ENCODE data around the gene USP50. TPM values are rescaled to one million over a fixed set of nuclear protein-coding genes. Genes with fewer than 3 reads are reported as not detected.
"Not testable (repeated sequence)": the region's sequence is repeated elsewhere in the genome, so short reads cannot be mapped to it uniquely, and the experiment has no call there.

USP50 gene
- total RNA-seq, 4 donors from 2014 or later = not detected

- intact Hi-C loops (cut with DNase I; ENCODE audit: low total_unique reads) = no loop called here
- 94 to 98% methylated on average over 4 of the region's 4 CpGs for WGBS, 2 donors
- DNase-seq (ENCODE audit: low spot score in 2 of 2) = no peak
- H3K4me3 ChIP-seq (ENCODE audit: low read depth, poor library complexity, severe bottlenecking) = no peak overlapping the region
- TF ChIP-seq CTCF (IDR thresholded peaks at IDR 0.05) (no peak), POLR2A (IDR thresholded peaks at IDR 0.05) (no peak)
These were observed 44.7 kb downstream of the USP50 start for GRCh38 chr15:50501815-50502214.

- intact Hi-C loops (cut with DNase I; ENCODE audit: low total_unique reads) = no loop called here
- H3K4me3 ChIP-seq (ENCODE audit: low read depth, poor library complexity, severe bottlenecking) = no peak overlapping the region
- TF ChIP-seq POLR2A (IDR thresholded peaks at IDR 0.05) = no peak
- no peak for TF ChIP-seq CTCF (IDR thresholded peaks at IDR 0.05)
- no peak for DNase-seq (ENCODE audit: low spot score in 2 of 2)
- WGBS, 2 donors = 54 to 57% methylated on average over 3 of the region's 3 CpGs
These were observed 46.1 kb downstream of the USP50 start for GRCh38 chr15:50500352-50500751.

- no peak for DNase-seq (ENCODE audit: low spot score in 2 of 2)
- intact Hi-C loops (cut with DNase I; ENCODE audit: low total_unique reads) = no loop called here
- 94 to 95% methylated on average over 2 of the region's 2 CpGs for WGBS, 2 donors
- TF ChIP-seq CTCF (IDR thresholded peaks at IDR 0.05) (no peak), POLR2A (IDR thresholded peaks at IDR 0.05) (no peak)
- no peak overlapping the region for H3K4me3 ChIP-seq (ENCODE audit: low read depth, poor library complexity, severe bottlenecking)
These were observed 49.8 kb downstream of the USP50 start for GRCh38 chr15:50496692-50497091.

GRCh38 chr15:50494547-50494946 is 51.9 kb downstream of the USP50 start:
- H3K4me3 ChIP-seq (ENCODE audit: low read depth, poor library complexity, severe bottlenecking); DNase-seq (ENCODE audit: low spot score in 2 of 2); intact Hi-C loops (cut with DNase I; ENCODE audit: low total_unique reads): not testable (repeated sequence)
- 88 to 94% methylated on average over 2 of the region's 2 CpGs for WGBS, 2 donors

- TF ChIP-seq POLR2A (IDR thresholded peaks at IDR 0.05) (no peak), CTCF (IDR thresholded peaks at IDR 0.05) (no peak)
- intact Hi-C loops (cut with DNase I; ENCODE audit: low total_unique reads) = no loop called here
- no peak for DNase-seq (ENCODE audit: low spot score in 2 of 2)
- H3K4me3 ChIP-seq (ENCODE audit: low read depth, poor library complexity, severe bottlenecking) = no peak overlapping the region
- WGBS, 2 donors = 93 to 98% methylated on average over 3 of the region's 3 CpGs
These were observed 52.8 kb downstream of the USP50 start for GRCh38 chr15:50493625-50494024.

GRCh38 chr15:50487287-50487686 is 59.2 kb downstream of the USP50 start:
- intact Hi-C loops (cut with DNase I; ENCODE audit: low total_unique reads) = no loop called here
- no peak overlapping the region for H3K4me3 ChIP-seq (ENCODE audit: low read depth, poor library complexity, severe bottlenecking)
- DNase-seq (ENCODE audit: low spot score in 2 of 2) = no peak
- no peak for TF ChIP-seq POLR2A (IDR thresholded peaks at IDR 0.05)

GRCh38 chr15:50485389-50485788 is 61.1 kb downstream of the USP50 start:
- intact Hi-C loops (cut with DNase I; ENCODE audit: low total_unique reads) = no loop called here
- DNase-seq (ENCODE audit: low spot score in 2 of 2) = no peak
- no peak overlapping the region for H3K4me3 ChIP-seq (ENCODE audit: low read depth, poor library complexity, severe bottlenecking)
- TF ChIP-seq CTCF (IDR thresholded peaks at IDR 0.05) = no peak
- no peak for TF ChIP-seq POLR2A (IDR thresholded peaks at IDR 0.05)
- WGBS, 2 donors = 95 to 96% methylated on average over 3 of the region's 3 CpGs

Data from lower leg skin (tissue), 4 donors.